H1 (cell line): Measurements from ENCODE around the gene BUD13.

Experiments
- POLR2AphosphoS5 ChIP-seq: IDR thresholded peaks from 2 replicates; pipeline ENCODE4 v1.6.1; 2011; ENCODE audit warnings: low read depth, low read length
- YY1 ChIP-seq: IDR thresholded peaks from 2 replicates; pipeline ENCODE4 v1.6.1; 2011; ENCODE audit warnings: low read depth, mild to moderate bottlenecking, low read length

DNA sequence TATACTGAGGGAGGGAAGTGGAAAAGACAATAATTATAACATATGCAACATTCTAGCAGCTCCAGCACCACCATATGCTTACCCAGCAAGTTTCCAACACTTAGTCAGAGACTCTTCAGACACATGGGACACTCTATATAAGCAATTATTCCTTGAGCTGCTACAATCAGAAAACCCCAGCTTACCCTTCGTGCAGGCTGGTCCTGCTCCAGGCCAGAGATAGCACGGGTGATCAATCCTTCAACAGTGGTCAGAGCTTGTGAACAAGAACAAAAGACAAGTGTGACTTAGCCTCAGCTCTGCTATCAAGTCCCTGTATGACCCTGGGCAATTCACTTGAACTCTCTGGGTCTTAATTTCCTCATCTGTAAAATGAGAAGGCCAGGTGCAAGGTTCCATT, 13.5 kb upstream of the BUD13 start:
- TF ChIP-seq POLR2AphosphoS5 = no peak
- no peak for TF ChIP-seq YY1
